ENCODE data around the gene TMEM132E. TPM values are rescaled to one million over a fixed set of nuclear protein-coding genes. Genes with fewer than 3 reads are reported as not detected.

TMEM132E gene
- total and polyA plus RNA-seq, 3 donors from 2014 or later, result 2.6 to 3.6 (median 3.1) TPM

DNA sequence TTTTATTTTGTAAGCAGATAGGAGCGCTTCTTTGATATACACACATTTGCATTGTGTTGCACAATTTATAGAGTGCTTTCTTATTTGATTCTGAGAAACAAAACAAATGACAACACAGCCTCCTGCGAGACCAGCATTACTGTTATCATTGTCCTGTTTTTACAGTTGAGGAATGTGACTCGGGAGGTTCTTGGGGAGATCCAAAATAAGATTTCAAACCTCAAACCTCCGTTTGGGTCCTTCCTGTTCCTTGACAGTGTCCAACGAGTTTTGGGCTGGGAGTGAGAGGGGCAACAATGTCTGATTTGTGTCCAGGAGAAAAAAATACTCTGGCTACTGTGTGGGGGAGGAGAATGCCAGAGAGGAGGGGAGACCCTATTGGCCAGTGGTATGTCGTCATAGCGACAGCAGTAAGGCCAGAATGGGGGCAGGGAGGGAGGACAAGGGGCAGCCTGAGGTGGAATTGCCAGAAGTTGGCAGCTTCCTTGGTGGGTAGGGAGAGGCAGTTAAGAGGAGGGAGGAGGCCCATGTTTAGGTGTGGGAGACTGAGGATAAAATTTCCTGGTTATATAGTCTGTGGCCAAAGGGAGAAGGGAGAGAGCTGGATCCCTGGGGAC, 45.5 kb downstream of the TMEM132E start:
- Histone ChIP-seq H3K36me3 (ENCODE audit: low read depth, missing control alignments) (no peaks in the 10 kb centered on the region), H3K27ac (no peak overlapping the region), H3K9me3 (no peaks in the 10 kb centered on the region), H3K4me1 (no peaks in the 10 kb centered on the region), H3K4me3 (no peak overlapping the region), H3K27me3 (no peaks in the 10 kb centered on the region)
- WGBS, 2 donors, result 51 to 54% methylated on average over 7 of the region's 7 CpGs
- no peak for TF ChIP-seq POLR2A (IDR thresholded peaks at IDR 0.05)
- TF ChIP-seq, protein P1, sequence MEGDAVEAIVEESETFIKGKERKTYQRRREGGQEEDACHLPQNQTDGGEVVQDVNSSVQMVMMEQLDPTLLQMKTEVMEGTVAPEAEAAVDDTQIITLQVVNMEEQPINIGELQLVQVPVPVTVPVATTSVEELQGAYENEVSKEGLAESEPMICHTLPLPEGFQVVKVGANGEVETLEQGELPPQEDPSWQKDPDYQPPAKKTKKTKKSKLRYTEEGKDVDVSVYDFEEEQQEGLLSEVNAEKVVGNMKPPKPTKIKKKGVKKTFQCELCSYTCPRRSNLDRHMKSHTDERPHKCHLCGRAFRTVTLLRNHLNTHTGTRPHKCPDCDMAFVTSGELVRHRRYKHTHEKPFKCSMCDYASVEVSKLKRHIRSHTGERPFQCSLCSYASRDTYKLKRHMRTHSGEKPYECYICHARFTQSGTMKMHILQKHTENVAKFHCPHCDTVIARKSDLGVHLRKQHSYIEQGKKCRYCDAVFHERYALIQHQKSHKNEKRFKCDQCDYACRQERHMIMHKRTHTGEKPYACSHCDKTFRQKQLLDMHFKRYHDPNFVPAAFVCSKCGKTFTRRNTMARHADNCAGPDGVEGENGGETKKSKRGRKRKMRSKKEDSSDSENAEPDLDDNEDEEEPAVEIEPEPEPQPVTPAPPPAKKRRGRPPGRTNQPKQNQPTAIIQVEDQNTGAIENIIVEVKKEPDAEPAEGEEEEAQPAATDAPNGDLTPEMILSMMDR (IDR thresholded peaks at IDR 0.05), result no peak
- DNase-seq, result no peak
- intact Hi-C loops (cut with DNase I; ENCODE audit: low total_unique reads), result no loop called here

DNA sequence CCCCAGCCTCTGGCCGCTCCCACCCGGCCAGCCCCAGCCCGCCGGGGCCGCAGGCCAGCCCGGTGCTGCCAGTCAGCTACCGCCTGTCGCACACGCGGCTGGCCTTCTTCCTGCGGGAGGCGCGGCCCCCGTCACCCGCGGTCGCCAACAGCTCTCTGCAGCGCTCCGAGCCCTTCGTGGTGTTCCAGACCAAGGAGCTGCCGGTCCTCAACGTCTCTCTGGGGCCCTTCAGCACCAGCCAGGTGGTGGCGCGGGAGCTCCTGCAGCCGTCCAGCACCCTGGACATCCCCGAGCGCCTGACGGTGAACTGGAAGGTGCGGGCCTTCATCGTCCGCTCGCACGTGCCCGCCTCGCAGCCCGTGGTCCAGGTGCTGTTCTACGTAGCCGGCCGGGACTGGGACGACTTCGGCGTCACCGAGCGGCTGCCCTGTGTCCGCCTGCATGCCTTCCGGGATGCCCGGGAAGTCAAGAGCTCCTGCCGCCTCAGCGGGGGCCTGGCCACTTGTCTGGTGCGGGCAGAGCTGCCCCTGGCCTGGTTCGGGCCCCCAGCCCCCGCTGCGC, 46.8 kb downstream of the TMEM132E start:
- TF ChIP-seq, protein P1 (IDR thresholded peaks at IDR 0.05), result no peak
- TF ChIP-seq POLR2A (IDR thresholded peaks at IDR 0.05), result no peak
- intact Hi-C loops (cut with DNase I; ENCODE audit: low total_unique reads), result no loop called here
- Histone ChIP-seq H3K9me3 (no peaks in the 10 kb centered on the region), H3K36me3 (ENCODE audit: low read depth, missing control alignments) (no peaks in the 10 kb centered on the region), H3K4me3 (peak overlapping the region in 1 of 2 donors; percentile 9), H3K27me3 (no peaks in the 10 kb centered on the region), H3K4me1 (no peaks in the 10 kb centered on the region), H3K27ac (no peak overlapping the region)
- peak; percentile 41 for DNase-seq
- WGBS, 2 donors, result 10% methylated on average over 29 of the region's 53 CpGs; no CpG with 5 or more reads in 1 of the 2 donors

DNA sequence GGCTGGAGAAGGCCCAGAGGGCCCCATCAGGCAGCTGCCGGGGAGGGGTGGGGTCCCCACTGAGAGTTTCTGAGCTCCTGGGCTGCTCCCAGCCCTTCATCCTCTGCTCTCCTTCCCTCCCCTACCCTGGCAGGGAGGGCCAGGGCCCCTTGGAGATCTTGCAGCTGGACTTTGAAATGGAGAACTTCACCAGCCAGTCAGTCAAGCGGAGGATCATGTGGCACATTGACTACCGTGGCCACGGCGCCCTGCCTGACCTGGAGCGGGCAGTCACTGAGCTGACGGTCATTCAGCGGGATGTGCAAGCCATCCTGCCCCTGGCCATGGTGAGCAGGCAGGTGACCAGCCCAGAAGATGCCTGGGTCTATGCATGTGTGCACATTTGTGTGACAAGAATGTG, 49.5 kb downstream of the TMEM132E start:
- Histone ChIP-seq H3K36me3 (ENCODE audit: low read depth, missing control alignments) (no peaks in the 10 kb centered on the region), H3K4me3 (no peak overlapping the region), H3K27me3 (no peaks in the 10 kb centered on the region), H3K9me3 (no peaks in the 10 kb centered on the region), H3K27ac (no peak overlapping the region), H3K4me1 (no peaks in the 10 kb centered on the region)
- no peak for TF ChIP-seq POLR2A (IDR thresholded peaks at IDR 0.05)
- TF ChIP-seq, protein P1 (IDR thresholded peaks at IDR 0.05), result no peak
- no peak for DNase-seq
- 88% methylated on average over 8 of the region's 8 CpGs; no CpG with 5 or more reads in 1 of the 2 donors for WGBS, 2 donors
- intact Hi-C loops (cut with DNase I; ENCODE audit: low total_unique reads), result no loop called here

DNA sequence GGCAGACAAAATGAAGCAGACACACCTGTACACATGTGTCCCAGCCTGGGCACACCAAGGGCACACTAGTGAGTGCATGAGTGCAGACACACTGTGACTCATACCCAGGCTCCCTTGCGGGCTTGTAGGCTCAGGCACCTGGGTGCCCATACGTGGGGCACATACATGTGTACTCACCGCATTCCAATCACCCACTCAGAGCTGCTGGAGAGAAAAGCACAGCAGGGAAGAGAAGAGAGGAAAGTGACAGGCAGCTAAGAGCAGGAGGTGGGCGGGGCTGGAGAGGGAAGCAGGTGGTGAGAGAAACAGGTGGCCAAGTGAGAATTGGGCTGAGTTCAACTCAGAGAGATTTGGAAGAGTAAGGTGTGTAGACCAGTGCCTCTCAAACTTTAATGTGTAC, 54.0 kb downstream of the TMEM132E start:
- Histone ChIP-seq H3K27me3 (no peaks in the 10 kb centered on the region), H3K36me3 (ENCODE audit: low read depth, missing control alignments) (no peaks in the 10 kb centered on the region), H3K27ac (no peak overlapping the region), H3K4me1 (peaks cover under 1% of the 10 kb centered on the region), H3K9me3 (no peaks in the 10 kb centered on the region), H3K4me3 (no peak overlapping the region)
- DNase-seq, result no peak
- intact Hi-C loops (cut with DNase I; ENCODE audit: low total_unique reads), result loop anchor here (10.0 kb wide), 1 partner anchor 209 kb away; no protein-coding TSS in a partner anchor
- TF ChIP-seq, protein P1 (IDR thresholded peaks at IDR 0.05), result no peak
- TF ChIP-seq POLR2A (IDR thresholded peaks at IDR 0.05), result no peak
- WGBS, 2 donors, result 65 to 83% methylated on average over 4 of the region's 4 CpGs

Measured in testis (tissue), 3 donors.